NCI-H1417 (cell line): ENCODE measurements around the gene CHRND.
"Not testable (repeated sequence)": the region's sequence is repeated elsewhere in the genome, so short reads cannot be mapped to it uniquely, and the experiment has no call there.

ENCODE experiments used
- DNase-seq, 3 experiments: peaks; one replicate each; lab custom pipeline; 2025; lab: John Stamatoyannopoulos, UW

Gene CHRND

GRCh38 chr2:232525199-232525598 lies 761 bp upstream of the CHRND start:
- no peak for DNase-seq

GRCh38 chr2:232526372-232526941 lies 497 bp downstream of the CHRND start:
- no peak for DNase-seq

GRCh38 chr2:232527905-232528470 lies 2.0 kb downstream of the CHRND start:
- DNase-seq: no peak

GRCh38 chr2:232528746-232529460 lies 2.9 kb downstream of the CHRND start:
- DNase-seq: no peak

- no peak for DNase-seq
These were observed 4.0 kb downstream of the CHRND start for GRCh38 chr2:232529806-232530547.

GRCh38 chr2:232530626-232531260 lies 4.8 kb downstream of the CHRND start:
- no peak for DNase-seq

GRCh38 chr2:232532419-232532818 lies 6.5 kb downstream of the CHRND start:
- no peak for DNase-seq

- not testable (repeated sequence) for DNase-seq
These were observed 6.9 kb downstream of the CHRND start for GRCh38 chr2:232532821-232533220.

- no peak for DNase-seq
These were observed 8.2 kb downstream of the CHRND start for GRCh38 chr2:232533944-232534710.

- DNase-seq: no peak
These were observed 9.1 kb downstream of the CHRND start for GRCh38 chr2:232534940-232535651.

- no peak for DNase-seq
These were observed 10.0 kb downstream of the CHRND start for GRCh38 chr2:232535761-232536530.

GRCh38 chr2:232537079-232537478 lies 11.1 kb downstream of the CHRND start:
- DNase-seq: no peak

GRCh38 chr2:232537499-232537898 lies 11.5 kb downstream of the CHRND start:
- no peak for DNase-seq

GRCh38 chr2:232538671-232539070 lies 12.7 kb downstream of the CHRND start:
- DNase-seq: no peak

GRCh38 chr2:232539298-232540231 lies 13.6 kb downstream of the CHRND start, which contains the start of gene CHRNG:
Gene CHRNG (plus strand): TSS chr2:232539692. CDS start chr2:232539748, 56 bp downstream.
- DNase-seq: no peak

GRCh38 chr2:232540441-232541041 lies 14.6 kb downstream of the CHRND start:
- no peak for DNase-seq

GRCh38 chr2:232541195-232541960 lies 15.4 kb downstream of the CHRND start:
- DNase-seq: no peak
